ENCODE data around the gene CAB39.

The CAB39 gene

GRCh38 chr2:230865766-230866755 is 153.4 kb downstream of the CAB39 start:
- H3K27ac ChIP-seq = no peak overlapping the region
- TF ChIP-seq ZFX (IDR thresholded peaks at IDR 0.05; ENCODE audit: borderline replicate concordance) (no peak), CTCF (IDR thresholded peaks at IDR 0.05) (peak; percentile 25)

GRCh38 chr2:230866756-230867523 is 154.3 kb downstream of the CAB39 start:
- no peak overlapping the region for H3K27ac ChIP-seq
- TF ChIP-seq CTCF (IDR thresholded peaks at IDR 0.05) (no peak), ZFX (IDR thresholded peaks at IDR 0.05; ENCODE audit: borderline replicate concordance) (no peak)

GRCh38 chr2:230868161-230868946 is 155.7 kb downstream of the CAB39 start:
- no peak overlapping the region for H3K27ac ChIP-seq
- TF ChIP-seq ZFX (IDR thresholded peaks at IDR 0.05; ENCODE audit: borderline replicate concordance) (no peak), CTCF (IDR thresholded peaks at IDR 0.05) (no peak)

GRCh38 chr2:230868947-230869913 is 156.6 kb downstream of the CAB39 start:
- TF ChIP-seq CTCF (IDR thresholded peaks at IDR 0.05) = no peak
- no peak for TF ChIP-seq ZFX (IDR thresholded peaks at IDR 0.05; ENCODE audit: borderline replicate concordance)
- no peak overlapping the region for H3K27ac ChIP-seq

GRCh38 chr2:230869914-230870543 is 157.4 kb downstream of the CAB39 start:
- no peak overlapping the region for H3K27ac ChIP-seq

More at GRCh38 chr2:230869914-230870543, 157.4 kb downstream of the CAB39 start:
- TF ChIP-seq ZFX (IDR thresholded peaks at IDR 0.05; ENCODE audit: borderline replicate concordance) (no peak), CTCF (IDR thresholded peaks at IDR 0.05) (no peak)
